Nucleus accumbens (tissue), 56 donors: ENCODE results near the gene ZC3HAV1L.
"Not testable (repeated sequence)": the region's sequence is repeated elsewhere in the genome, so short reads cannot be mapped to it uniquely, and the experiment has no call there.

Experiments used
- DNase-seq, 56 donors: peaks; one replicate each; lab custom pipeline; 2025; lab: John Stamatoyannopoulos, UW

The ZC3HAV1L gene, protein sequence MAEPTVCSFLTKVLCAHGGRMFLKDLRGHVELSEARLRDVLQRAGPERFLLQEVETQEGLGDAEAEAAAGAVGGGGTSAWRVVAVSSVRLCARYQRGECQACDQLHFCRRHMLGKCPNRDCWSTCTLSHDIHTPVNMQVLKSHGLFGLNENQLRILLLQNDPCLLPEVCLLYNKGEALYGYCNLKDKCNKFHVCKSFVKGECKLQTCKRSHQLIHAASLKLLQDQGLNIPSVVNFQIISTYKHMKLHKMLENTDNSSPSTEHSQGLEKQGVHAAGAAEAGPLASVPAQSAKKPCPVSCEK

DNA sequence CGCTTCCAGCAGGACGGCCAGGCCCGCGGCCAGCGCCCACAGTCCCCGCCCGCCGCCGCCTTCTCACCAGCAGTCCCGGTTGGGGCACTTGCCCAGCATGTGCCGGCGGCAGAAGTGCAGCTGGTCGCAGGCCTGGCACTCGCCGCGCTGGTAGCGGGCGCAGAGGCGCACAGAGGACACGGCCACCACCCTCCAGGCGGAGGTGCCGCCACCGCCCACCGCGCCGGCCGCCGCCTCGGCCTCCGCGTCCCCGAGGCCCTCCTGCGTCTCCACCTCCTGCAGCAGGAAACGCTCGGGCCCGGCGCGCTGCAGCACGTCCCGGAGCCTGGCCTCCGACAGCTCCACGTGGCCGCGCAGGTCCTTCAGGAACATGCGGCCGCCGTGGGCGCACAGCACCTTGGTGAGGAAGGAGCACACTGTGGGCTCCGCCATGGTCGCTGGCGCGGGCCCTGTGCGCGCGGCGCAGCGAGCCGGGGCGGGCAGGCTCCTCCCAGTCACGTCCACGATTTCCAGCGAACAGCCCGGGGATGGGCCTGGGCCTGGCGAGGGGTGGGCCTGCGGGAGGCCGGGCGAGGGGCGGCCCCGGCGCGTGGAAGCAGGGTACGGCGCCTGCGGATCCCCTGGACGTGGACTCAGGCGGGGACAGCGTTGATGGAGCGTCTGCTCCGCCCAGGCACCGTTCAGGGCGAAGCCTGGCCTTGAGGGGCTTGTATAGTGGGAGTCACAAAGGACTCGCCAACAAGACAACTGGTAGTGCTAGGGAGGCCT, at the start of gene ZC3HAV1L:
TSS of gene ZC3HAV1L (minus strand) at position 457 of the 768 bp plus-strand sequence. CDS start at position 432, 25 bp downstream.
- peak in 28 of 56 donors; percentile 4 to 80 (median 28) for DNase-seq

DNA sequence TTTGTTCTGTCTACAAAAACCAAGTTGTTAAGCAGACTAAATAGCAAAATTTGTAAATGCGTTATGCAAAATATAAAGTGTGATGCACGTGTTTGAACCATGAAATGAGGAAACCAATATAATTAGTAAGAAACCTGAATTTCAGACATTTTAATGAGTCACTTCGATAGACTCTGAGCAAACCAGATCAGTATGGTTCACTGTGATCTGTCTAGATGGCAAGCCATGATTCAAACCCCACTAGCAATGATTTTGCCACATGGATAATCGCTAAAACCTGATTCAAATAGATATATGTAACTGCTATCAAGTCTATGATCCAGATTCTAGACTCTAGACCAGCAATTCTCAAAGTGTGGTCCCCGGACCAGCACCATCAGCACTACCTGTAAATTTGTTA, 48.9 kb upstream of the ZC3HAV1L start:
- no peak for DNase-seq

DNA sequence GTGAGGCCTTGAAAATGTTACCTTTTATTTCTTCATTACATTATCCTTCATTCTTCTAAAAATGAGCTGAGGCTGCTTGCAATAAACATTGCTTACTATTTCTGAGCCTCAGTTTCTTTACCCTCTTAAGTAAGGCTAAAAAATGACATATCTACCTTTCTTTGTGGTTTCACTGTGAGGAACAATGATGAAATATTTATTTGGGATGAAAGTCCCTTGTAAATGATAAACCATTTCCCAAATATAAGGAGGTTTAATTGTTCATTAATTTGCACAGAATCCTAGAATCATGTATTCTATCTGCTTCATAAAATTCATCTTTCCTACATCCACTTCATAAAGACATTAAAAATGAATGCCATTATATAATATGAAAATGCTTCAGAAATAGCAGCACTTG, 45.7 kb upstream of the ZC3HAV1L start:
- DNase-seq: no peak

DNA sequence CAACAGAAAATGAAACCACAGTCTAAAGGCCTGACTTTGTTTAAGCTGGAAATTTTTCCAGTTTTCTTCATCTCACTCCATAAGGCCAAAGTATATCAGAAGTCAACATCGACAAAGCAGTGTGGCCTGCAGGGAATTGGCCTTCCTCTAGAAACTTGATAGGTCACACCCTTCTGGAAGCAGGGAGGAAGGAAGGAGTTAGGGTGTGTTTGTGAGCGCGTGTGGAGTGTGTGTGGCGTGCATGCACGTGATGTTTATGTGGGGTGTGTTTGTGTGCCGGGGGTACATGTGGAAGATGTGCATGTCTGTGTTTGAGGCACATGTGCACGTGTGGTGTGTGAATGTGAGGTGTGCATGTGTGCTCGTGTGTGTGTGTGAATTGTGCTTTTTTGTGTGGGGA, 45.1 kb upstream of the ZC3HAV1L start:
- no peak for DNase-seq

DNA sequence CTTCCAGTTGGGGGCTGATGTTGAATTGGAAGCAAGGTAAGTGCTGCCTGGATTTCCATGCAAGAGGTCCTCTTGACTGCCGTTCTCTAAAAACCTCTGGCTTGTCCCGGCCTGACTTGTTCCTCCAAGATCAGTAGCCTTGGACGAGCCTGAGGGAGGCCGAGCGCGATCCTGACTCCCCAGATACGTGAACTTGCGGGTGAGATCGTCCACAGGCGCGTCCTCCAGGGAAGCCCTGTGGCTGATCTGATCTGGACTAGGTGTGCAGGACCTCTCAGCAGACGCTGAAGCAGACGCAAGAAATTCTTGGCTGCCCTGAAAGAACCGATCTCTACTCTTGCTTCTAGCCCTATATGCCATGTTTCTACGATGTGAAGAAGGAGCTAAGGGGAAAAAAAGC, 44.0 kb upstream of the ZC3HAV1L start:
- DNase-seq: no peak

DNA sequence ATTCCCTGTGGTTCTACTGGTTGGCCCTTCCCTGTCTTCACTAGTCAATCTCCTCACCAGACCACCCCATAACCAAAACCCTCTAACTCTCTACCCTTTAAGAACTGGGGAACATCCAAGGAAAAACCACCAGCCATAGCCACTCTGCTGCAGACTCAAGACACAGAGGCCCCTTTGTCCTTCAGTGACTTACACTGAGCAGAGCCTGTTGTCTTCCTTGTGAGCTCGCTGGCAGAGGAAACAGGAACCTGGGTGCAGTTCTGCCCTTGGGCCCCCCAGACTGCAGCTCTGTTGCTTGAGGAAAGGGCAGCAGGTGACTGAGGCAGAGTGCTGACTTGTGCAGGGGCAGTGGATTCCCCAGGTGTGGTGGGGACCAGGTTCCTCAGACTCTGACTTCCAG, 43.1 kb upstream of the ZC3HAV1L start:
- peak in 14 of 56 donors; percentile 1 to 20 (median 9) for DNase-seq

DNA sequence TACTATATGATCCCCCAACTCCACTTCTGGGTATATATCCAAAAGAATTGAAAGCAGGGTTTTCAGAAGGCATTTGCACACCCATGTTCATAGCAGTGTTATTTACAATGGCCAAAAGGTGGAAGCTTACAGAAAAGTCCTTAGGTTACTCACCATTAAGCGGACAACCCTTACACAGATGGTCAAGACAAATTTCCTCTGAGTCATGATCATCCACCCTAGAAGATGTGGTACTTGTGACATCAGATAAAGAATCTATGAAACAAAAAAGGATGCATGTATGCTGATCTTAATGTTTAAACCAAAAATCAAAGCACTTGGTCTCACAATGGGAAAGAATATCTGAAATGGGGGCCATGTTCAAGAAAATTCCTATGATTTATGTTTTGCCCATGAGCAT, 42.6 kb upstream of the ZC3HAV1L start:
- DNase-seq: no peak

DNA sequence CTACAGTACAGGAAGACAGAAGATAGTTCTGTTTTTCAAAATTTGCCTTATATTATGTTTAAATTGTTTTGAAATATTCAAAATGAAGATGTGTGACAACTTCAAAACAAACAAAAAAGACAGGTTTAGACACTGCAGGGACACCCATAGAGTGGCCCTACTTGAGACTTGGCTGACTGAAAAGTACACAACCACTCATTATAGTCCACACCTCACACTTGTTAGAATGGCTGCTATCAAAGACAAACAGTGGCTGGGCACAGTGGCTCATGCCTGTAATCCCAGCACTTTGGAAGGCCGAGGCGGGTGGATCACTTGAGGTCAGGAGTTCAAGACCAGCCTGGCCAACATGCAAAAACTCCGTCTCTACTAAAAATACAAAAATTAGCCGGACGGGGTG, 41.9 kb upstream of the ZC3HAV1L start:
- not testable (repeated sequence) for DNase-seq

DNA sequence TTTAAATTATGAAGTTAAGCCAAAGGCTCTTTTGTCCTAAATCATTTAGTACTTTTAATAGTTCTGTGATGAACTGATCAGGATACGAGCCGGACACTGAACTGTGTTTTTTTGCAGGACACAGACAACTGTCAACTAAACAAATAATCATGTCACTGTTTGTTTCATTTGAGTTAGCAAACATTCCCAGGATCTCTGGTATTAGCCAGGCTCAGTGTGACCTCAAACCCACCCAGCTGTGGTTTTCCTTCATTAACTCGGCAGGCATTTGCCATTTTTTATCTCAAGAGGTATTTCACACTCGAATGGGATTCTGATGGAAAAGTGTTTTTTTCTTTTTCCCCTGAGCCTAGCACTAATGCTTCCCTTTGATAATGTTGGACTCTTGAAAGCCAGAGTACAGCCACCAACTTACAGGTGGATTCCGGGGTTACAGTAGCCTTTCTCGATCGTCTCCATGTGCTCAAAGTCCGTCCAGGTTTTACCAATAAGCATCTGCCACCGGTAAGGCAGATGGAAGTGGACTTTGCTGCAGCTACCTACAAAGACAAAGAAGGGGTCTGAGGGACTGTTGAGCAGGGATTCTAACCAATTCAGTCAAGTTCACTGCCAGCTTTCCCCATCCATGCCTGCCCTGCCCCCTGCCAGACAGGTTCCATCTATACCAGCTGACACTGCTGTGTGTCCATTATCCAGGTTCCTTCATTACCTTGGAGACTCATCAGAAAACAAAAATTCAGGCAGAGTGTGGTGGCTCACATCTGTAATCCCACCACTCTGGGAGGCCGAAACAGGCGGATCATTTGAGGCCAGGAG, 40.2 kb upstream of the ZC3HAV1L start:
- DNase-seq: no peak

DNA sequence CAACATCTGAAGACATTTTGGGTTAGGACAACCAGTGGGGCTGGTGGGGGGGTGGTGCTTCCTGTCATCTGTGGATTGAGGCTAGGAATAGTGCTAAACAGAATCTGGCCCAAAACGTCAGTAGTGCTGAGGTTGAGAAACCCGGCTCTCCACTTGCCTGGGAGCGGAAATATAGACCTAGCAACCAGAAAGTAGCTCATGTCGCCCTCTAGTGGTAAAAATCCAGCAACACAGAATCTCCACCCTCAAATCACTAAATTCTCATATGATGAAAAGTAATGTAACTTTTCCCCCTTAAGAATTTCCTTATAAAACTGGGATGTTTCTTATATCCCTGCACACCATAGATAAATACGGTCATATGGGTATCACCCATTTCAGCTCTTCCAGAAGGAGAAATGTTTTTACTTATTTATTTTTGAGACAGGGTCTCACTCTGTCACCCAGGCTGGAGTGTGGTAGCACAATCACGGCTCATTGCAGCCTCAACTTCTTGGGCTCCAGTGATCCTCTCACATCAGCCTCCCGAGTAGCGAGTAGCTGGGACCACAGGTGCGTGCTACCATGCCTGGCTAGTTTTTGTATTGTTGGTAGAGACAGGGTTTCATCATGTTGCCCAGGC, 39.3 kb upstream of the ZC3HAV1L start:
- DNase-seq: peak in 46 of 56 donors; percentile 2 to 79 (median 32)

DNA sequence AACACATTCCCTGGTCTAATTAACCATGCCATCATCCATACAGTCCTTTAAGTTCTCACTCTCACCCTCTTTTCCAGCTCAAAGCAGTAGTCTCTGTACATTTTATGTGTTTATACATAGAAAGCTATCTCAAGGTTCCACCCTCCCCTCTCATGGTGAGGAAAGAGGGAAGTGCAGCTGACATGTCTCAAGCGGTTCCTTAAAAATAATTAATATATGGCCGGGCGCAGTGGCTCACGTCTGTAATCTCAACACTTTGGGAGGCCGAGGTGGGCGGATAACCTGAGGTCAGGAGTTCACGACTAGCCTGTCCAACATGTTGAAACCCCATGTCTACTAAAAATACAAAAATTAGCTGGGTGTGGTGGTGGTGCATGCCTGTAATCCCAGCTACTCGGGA, 37.0 kb upstream of the ZC3HAV1L start:
- DNase-seq: no peak

DNA sequence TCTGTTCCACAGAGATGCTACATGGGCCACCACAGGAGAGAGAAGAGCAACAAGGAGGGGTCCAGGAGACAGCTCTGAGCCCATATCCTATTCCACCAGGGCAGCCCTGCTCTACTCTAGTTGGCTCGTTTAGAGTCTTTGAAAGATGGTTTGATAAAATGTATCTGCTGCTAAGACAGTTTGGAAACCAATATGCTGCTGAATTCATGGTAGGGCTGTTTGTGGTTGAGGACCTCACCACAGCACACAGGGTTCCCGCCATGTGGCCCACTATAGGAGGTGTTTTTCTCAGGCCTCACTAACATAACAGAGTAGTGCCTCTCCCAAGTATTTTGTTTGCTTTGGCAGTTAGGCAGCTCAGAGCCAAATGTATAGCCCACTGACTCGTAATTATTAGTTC, 35.8 kb upstream of the ZC3HAV1L start:
- no peak for DNase-seq

DNA sequence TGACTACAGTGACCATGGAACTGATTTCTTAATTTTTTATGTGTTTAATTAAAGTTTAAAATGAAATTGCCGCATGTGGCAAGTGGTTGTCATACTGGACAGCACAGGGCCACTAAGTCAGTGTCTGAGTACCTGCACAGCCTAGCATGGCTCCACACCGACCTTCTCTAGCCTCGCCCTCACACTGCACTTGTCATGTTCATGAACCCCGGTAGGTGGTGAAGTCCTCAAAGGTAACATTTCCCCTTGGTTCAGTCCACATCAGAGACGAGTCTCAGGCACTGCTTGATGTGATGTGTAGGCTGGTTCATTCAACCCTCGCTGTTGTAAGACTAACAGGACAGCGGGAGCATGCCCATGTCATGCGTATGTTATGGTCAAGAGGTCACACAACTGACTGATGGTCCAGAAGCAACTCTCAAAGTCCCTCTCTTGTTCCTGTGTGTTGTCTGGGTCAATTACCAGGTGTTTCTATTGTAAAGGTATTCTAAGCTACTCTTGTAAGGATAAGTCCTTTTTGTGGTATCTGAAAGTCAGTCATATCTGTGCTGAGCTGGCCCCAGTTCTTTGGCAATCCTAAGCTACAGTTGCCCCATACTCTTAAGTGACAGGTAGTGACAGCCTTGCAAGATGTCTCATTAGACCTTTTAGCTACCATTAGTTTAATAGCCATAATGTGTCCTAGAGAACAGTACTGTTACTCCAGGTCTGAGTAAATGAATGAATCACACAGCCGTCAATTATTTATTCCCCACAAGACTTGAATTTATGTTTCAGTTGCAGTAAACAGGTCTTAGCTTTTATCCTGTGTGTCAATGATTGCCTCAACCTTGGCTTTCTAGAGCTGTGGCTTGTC, 32.9 kb upstream of the ZC3HAV1L start:
- no peak for DNase-seq

DNA sequence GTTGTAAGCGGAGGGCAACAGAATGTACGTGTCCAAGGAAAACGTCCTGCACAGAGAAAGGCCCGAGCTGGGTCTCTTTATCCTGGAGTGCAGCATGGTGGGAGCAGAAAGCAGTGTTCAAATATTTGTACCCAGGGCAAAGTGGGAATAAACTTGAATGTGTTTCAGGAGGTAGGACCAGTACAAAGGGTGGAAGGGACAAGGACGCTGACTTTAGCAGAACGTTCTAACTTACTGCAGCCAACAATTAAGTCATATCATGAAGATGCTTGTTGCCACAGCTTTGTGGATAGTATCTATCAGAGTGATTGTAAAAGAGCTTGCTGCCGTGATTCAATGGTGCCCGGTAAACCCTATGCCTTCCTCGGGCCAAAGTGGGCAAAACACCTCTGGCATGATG, 30.5 kb upstream of the ZC3HAV1L start:
- DNase-seq: no peak

DNA sequence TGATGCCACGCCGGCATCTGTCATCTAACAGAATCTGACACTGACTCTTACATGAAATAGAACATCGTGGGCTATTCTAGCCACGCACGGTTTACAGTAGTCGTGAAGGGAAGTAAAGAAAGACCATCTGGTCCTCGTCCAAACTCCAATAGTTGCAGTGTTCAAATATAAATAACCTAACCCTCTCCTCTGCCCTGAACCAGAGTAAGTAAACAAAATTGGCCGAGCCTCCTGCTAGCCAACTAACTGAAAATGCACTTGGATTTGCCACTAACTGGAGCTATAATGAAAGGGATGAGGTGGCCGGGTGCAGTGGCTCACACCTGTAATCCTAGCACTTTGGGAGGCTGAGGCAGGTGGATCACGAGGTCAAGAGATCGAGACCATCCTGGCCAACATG, 29.5 kb upstream of the ZC3HAV1L start:
- no peak for DNase-seq

DNA sequence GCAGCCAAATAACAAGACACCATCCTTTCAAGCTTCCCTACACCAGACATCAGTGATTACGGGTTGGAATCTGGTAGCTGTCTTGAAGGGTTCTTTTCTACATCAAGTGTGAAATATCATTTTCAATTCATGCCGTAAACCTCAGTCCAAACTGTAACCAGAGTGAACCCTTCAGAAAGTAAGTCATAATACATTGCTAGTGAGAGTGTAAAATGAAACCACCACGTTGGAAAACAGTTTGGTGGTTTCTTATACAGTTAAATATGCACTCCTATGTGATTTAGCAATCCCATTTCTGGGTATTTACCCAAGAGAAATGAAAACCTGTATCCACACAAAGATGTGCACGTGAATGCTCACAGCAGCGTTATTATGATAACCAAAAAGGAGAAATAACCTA, 25.6 kb upstream of the ZC3HAV1L start:
- no peak for DNase-seq

DNA sequence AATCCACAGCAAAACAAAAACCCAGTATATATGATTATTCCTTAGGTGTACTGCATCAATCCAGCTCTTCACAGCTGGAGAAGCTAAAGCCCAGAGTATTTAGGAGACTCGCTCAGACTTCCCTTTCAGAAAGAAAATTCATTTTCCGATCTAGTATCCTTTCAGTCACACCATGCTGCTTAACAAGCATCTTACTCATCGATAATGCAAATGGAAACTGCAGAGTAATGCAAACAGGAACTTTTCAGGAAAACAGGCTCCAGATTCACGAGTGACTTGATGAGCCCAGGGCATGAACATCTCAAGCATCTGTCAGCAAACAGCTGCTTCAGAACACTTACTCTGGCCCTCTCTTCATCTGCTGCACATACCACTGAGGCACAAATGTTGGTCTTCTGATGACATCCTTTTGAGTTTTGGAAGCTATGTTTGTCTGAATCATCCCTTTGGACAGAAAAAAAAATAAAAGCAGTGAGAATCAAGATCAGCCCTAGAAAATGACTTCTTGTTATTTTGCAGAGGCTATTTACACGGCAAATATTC, 24.9 kb upstream of the ZC3HAV1L start:
- DNase-seq: no peak

DNA sequence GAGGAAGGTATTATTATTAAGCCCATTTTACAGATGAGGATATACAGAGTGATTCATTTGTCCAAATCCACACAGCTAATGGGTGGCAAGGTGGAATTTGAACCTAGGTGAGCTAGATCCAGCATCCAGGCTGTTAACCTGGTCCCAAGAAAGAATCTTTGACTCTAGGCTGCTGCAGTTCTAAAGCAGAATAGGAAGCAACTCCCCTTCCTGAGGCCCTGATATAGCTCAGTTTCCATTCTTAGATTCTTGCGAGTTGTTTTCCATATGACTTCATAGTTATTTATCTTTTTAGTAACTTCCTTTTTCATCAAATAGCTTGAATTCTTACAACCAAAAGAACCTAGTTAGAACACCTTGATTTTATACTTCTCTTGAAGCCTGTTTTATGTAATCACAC, 24.1 kb upstream of the ZC3HAV1L start:
- DNase-seq: no peak

DNA sequence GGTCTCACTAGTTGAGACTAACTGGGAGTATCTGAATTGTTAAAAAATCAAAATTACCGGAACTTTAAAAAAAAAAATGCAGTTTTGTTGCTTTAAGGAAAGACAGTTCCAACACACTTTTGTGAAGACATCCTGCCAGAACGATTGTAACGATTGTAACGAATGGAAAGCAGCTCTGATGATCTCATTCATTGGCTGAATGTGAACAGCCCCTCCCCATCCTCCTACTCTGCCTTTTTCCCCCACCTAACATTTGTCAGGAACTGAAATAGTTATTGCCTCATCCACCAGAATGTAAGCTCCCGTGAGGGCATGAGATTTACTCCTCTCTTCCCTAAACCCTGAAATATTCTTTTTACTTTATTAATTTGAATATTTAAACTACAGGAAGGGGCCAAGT, 23.1 kb upstream of the ZC3HAV1L start:
- no peak for DNase-seq

DNA sequence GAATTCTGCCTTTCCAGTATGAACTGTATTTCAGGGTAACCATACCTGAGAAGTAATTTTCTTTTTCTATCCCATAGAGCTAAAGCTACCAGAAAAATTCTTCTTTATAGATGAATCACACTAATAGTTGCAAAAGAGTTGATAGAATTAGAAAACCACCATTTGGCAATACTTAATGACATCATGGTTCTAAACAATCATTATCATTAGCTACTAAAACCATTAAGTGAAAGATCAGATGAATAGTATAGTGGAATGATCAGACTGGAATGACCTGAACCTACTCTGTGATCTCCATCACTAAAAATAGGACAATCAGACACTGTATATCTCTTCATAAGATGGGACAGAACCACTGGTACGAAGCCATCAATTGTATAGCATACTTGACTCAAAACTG, 19.8 kb upstream of the ZC3HAV1L start:
- DNase-seq: no peak
